Fibroblast of lung (primary cell): Measurements from ENCODE around the gene FHL1. TPM values are rescaled to one million over a fixed set of nuclear protein-coding genes. Genes with fewer than 3 reads are reported as not detected.
"Not testable (repeated sequence)": the region's sequence is repeated elsewhere in the genome, so short reads cannot be mapped to it uniquely, and the experiment has no call there.

Source experiments
- DNase-seq, 2 donors: peaks; one replicate each; pipeline versions ENCODE4 v3.0.0 to v3.0.0-alpha.2; 2010; ENCODE audit warnings: low read depth in 2 of 2
- H2AFZ ChIP-seq: 2 replicates; pipeline ENCODE4 v1.5.1; 2012; ENCODE audit warnings: low read length, control low read depth, inconsistent platforms
- H3K27ac ChIP-seq: 2 replicates; pipeline ENCODE4 v1.5.1; 2011; ENCODE audit warnings: low read length, control low read depth; ENCODE audit not compliant: insufficient read depth
- H3K27me3 ChIP-seq: 2 replicates; pipeline ENCODE4 v1.5.1; 2011; ENCODE audit warnings: mild to moderate bottlenecking, low read length; ENCODE audit not compliant: control insufficient read depth, insufficient read depth
- H3K36me3 ChIP-seq: 2 replicates; pipeline ENCODE4 v1.5.1; 2011; ENCODE audit warnings: low read length; ENCODE audit not compliant: control insufficient read depth, insufficient read depth
- H3K4me1 ChIP-seq: 2 replicates; pipeline ENCODE4 v1.5.1; 2011; ENCODE audit warnings: low read length; ENCODE audit not compliant: control insufficient read depth, insufficient read depth; ENCODE audit errors: extremely low read depth
- H3K4me2 ChIP-seq: 2 replicates; pipeline ENCODE4 v1.5.1; 2011; ENCODE audit warnings: low read length, control low read depth; ENCODE audit not compliant: insufficient read depth; ENCODE audit errors: extremely low read depth
- H3K4me3 ChIP-seq, 4 experiments: fragments of 200-600 bp in 1 of 4; sonication (generic) in 1 of 4; replicated peaks in 1 of 4; 2 replicates each; pipeline ENCODE4 v1.5.1; 2011 to 2016; ENCODE audit warnings: low read length in 4 of 4, low read depth in 3 of 4, mild to moderate bottlenecking in 3 of 4, control low read depth in 2 of 4, inconsistent platforms in 1 of 4, mixed read lengths in 1 of 4; ENCODE audit not compliant: insufficient read depth in 1 of 4; ENCODE audit errors: control extremely low read depth in 1 of 4
- H3K79me2 ChIP-seq: 2 replicates; pipeline ENCODE4 v1.5.1; 2012; ENCODE audit warnings: mild to moderate bottlenecking, low read length, inconsistent platforms; ENCODE audit not compliant: control insufficient read depth, insufficient read depth
- H3K9ac ChIP-seq: 2 replicates; pipeline ENCODE4 v1.5.1; 2011; ENCODE audit warnings: mild to moderate bottlenecking, low read length, control low read depth; ENCODE audit not compliant: insufficient read depth
- H3K9me3 ChIP-seq: 2 replicates; pipeline ENCODE4 v1.5.1; 2012; ENCODE audit warnings: low read depth, low read length; ENCODE audit not compliant: control insufficient read depth, insufficient read depth
- H4K20me1 ChIP-seq: 2 replicates; pipeline ENCODE4 v1.5.1; 2011; ENCODE audit warnings: low read length; ENCODE audit not compliant: control insufficient read depth, insufficient read depth; ENCODE audit errors: extremely low read depth
- CTCF ChIP-seq, 2 donors: IDR thresholded peaks in 1 of 2; conservative IDR thresholded peaks in 1 of 2; 1 replicate in 1 of 2; 2 replicates in 1 of 2; pipeline ENCODE4 v1.5.1; 2011 to 2012; ENCODE audit warnings: low read length in 2 of 2, control low read depth in 1 of 2, inconsistent platforms in 1 of 2, low read depth in 1 of 2, mild to moderate bottlenecking in 1 of 2
- EZH2 ChIP-seq: IDR thresholded peaks from 2 replicates; pipeline ENCODE4 v1.5.1; 2012; ENCODE audit warnings: low read length, control low read depth, mild to moderate bottlenecking; ENCODE audit errors: missing control alignments
- polyA plus RNA-seq, 2 donors: library from polyadenylated mRNA; depleted of rRNA in 1 of 2; stranded (reverse) in 1 of 2; unstranded in 1 of 2; fragments of >200 nt; gene quantifications; 2 replicates each; pipeline ENCODE4 v1.2.1, GENCODE V29; 2011 to 2012; ENCODE audit warnings: missing spikeins in 1 of 2
- total RNA-seq: library from RNA; depleted of rRNA; stranded (reverse); fragments of >200 nt; gene quantifications from 2 replicates; pipeline ENCODE4 v1.2.1, GENCODE V29; 2014

The FHL1 gene
- total and polyA plus RNA-seq, 2 donors (not counting 1 experiment from before 2014, with no cell fraction given), result 180 to 627 TPM

GRCh38 chrX:136228839-136229207, 81.5 kb downstream of the FHL1 start:
- DNase-seq, result no peak
- Histone ChIP-seq H3K4me3 (no peak overlapping the region), H3K36me3 (peaks cover 6% of the 10 kb centered on the region), H3K79me2 (no peaks in the 10 kb centered on the region), H3K9ac (no peak overlapping the region), H3K27ac (no peak overlapping the region), H3K9me3 (no peaks in the 10 kb centered on the region), H3K4me2 (no peak overlapping the region), H2AFZ (no peak overlapping the region), H4K20me1 (no peaks in the 10 kb centered on the region), H3K4me1 (no peaks in the 10 kb centered on the region), H3K27me3 (no peaks in the 10 kb centered on the region)
- TF ChIP-seq CTCF (conservative IDR thresholded peaks at IDR 0.05 in 1 of 2, IDR thresholded peaks at IDR 0.05 in 1 of 2; ENCODE audit: low read depth in 1 of 2, low read length in 2 of 2) (no peak), EZH2 (no peak)

- H3K9me3 ChIP-seq, result no peaks in the 10 kb centered on the region
- no peak overlapping the region for H3K27ac ChIP-seq
- H2AFZ ChIP-seq, result no peak overlapping the region
- no peaks in the 10 kb centered on the region for H3K79me2 ChIP-seq
- H3K9ac ChIP-seq, result no peak overlapping the region
- no peak for DNase-seq
- H4K20me1 ChIP-seq, result no peaks in the 10 kb centered on the region
- no peaks in the 10 kb centered on the region for H3K36me3 ChIP-seq
- no peak for TF ChIP-seq EZH2
- no peak for TF ChIP-seq CTCF (conservative IDR thresholded peaks at IDR 0.05 in 1 of 2, IDR thresholded peaks at IDR 0.05 in 1 of 2; ENCODE audit: low read depth in 1 of 2, low read length in 2 of 2)
- no peak overlapping the region for H3K4me3 ChIP-seq
- no peak overlapping the region for H3K4me2 ChIP-seq
- H3K27me3 ChIP-seq, result no peaks in the 10 kb centered on the region
- no peaks in the 10 kb centered on the region for H3K4me1 ChIP-seq
Observed at GRCh38 chrX:136237074-136237473, 89.7 kb downstream of the FHL1 start.

- H3K4me1 ChIP-seq, H3K9ac ChIP-seq, H3K27ac ChIP-seq, DNase-seq, H3K27me3 ChIP-seq, H3K79me2 ChIP-seq, H3K36me3 ChIP-seq, H3K4me2 ChIP-seq, H2AFZ ChIP-seq, H3K9me3 ChIP-seq, H3K4me3 ChIP-seq, H4K20me1 ChIP-seq: not testable (repeated sequence)
Observed at GRCh38 chrX:136237849-136238248, 90.5 kb downstream of the FHL1 start.
